ENCODE measurements around the gene PADI6.

The PADI6 gene

GRCh38 chr1:17423781-17424245, 51.8 kb downstream of the PADI6 start (continued):
- TF ChIP-seq ZNF747 (tag by site-specific recombination; IDR thresholded peaks at IDR 0.05) (no peak), ZNF555 (tag by site-specific recombination; conservative IDR thresholded peaks at IDR 0.05) (no peak), ZNF596 (tag by site-specific recombination; IDR thresholded peaks at IDR 0.05) (peak; percentile 58), ZNF530 (tag by site-specific recombination; IDR thresholded peaks at IDR 0.05; ENCODE audit: low read depth) (no peak), SP7 (tag by site-specific recombination; IDR thresholded peaks at IDR 0.05) (no peak), OVOL3 (tag by site-specific recombination; IDR thresholded peaks at IDR 0.05) (no peak), ZNF692 (tag by site-specific recombination; IDR thresholded peaks at IDR 0.05) (no peak), ZNF426 (tag by site-specific recombination; IDR thresholded peaks at IDR 0.05) (no peak), SALL2 (tag by site-specific recombination; IDR thresholded peaks at IDR 0.05; ENCODE audit: borderline replicate concordance) (no peak), ZSCAN18 (tag by site-specific recombination; IDR thresholded peaks at IDR 0.05) (no peak), GLIS1 (tag by site-specific recombination; IDR thresholded peaks at IDR 0.05) (no peak), ZNF707 (tag by site-specific recombination; IDR thresholded peaks at IDR 0.05) (no peak)

- TF ChIP-seq ZNF335 (tag by site-specific recombination; conservative IDR thresholded peaks at IDR 0.05), result no peak
- TF ChIP-seq PRDM6 (tag by site-specific recombination; IDR thresholded peaks at IDR 0.05), result no peak
- TF ChIP-seq ZFP3 (tag by site-specific recombination; IDR thresholded peaks at IDR 0.05; ENCODE audit: low read depth), result no peak
- TF ChIP-seq SCRT2 (tag by site-specific recombination; IDR thresholded peaks at IDR 0.05), result no peak
- Histone ChIP-seq H3K4me3 (ENCODE audit: low read depth, low read length) (no peak overlapping the region), H3K9me3 (ENCODE audit: control insufficient read depth, insufficient read depth, low read depth, low read length) (no peaks in the 10 kb centered on the region), H3K4me1 (ENCODE audit: control insufficient read depth, insufficient read depth, low read length) (no peaks in the 10 kb centered on the region), H3K36me3 (ENCODE audit: control insufficient read depth in 2 of 2, insufficient read depth in 1 of 2, low read length in 2 of 2) (peaks cover 53 to 100% of the 10 kb centered on the region in 2 experiments), H3K27ac (ENCODE audit: extremely low read depth, low read depth, low read length) (no peak overlapping the region)
- ChIA-PET POLR2A (interaction anchor here (1.2 kb wide), 1 partner anchor 13 kb away, joined by 3 read pairs; the partner anchor contains the start of gene RCC2), CTCF (interaction anchor here (0.6 to 1.3 kb wide), 3 partner anchors 51 to 219 kb away, joined by 5 to 6 read pairs (median 5); no protein-coding TSS in a partner anchor)
These were observed 54.0 kb downstream of the PADI6 start for GRCh38 chr1:17425806-17426600.
